ENCODE data around the gene MRPL40. TPM values are rescaled to one million over a fixed set of nuclear protein-coding genes. Genes with fewer than 3 reads are reported as not detected.

MRPL40 gene
- total RNA-seq, 2 experiments from 2014 or later: 46.1 to 47.5 TPM

DNA sequence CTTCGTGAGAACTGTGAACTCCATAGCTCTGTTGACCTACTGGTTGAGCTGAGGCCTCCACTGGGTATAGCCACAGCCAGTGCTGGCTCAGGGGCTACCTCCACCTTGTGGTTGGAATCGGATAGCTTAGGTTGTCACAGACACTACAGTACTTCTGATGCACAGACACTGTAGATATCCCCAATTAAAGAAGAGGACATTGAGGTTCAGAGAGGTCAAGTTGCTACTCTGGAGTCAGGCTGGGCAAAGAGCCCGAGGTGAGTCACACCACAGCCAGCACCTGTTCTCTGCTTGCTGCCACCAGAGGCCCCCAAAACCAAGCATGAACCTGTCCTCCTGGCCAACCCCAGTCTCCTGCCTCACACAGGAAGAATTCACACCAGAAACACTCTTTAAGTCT, 41.2 kb downstream of the MRPL40 start:
- POLR2A ChIA-PET: no interaction called here

GRCh38 chr22:19476023-19476422, 43.7 kb downstream of the MRPL40 start:
- CTCF ChIA-PET: interaction anchor here (1.2 kb wide), 1 partner anchor 297 kb away, joined by 6 read pairs; the partner anchor contains the start of gene SLC25A1
- POLR2A ChIA-PET: no interaction called here

More for the DNA sequence above, 41.2 kb downstream of the MRPL40 start:
- CTCF ChIA-PET: interaction anchor here (1.1 to 1.3 kb wide), 2 partner anchors 17 to 53 kb away, joined by 3 read pairs; no protein-coding TSS in a partner anchor

GRCh38 chr22:19477321-19478044, 45.1 kb downstream of the MRPL40 start:
- CTCF ChIA-PET: interaction anchor here (1.2 to 2.1 kb wide), 4 partner anchors 20 to 299 kb away, joined by 3 to 8 read pairs (median 5); partner anchors contain the start of genes C22orf39 and SLC25A1
- POLR2A ChIA-PET: interaction anchor here (1.1 to 1.4 kb wide), 2 partner anchors 47 to 299 kb away, joined by 3 to 4 read pairs; partner anchors contain the start of gene SLC25A1

GRCh38 chr22:19478045-19478900, 45.9 kb downstream of the MRPL40 start:
- POLR2A ChIA-PET: interaction anchor here (0.5 to 1.4 kb wide), 3 partner anchors 48 to 581 kb away, joined by 3 to 6 read pairs (median 4); partner anchors contain the start of gene SLC25A1
- CTCF ChIA-PET: interaction anchor here (1.2 to 2.1 kb wide), 3 partner anchors 20 to 152 kb away, joined by 3 to 8 read pairs (median 4); partner anchors contain the start of gene C22orf39

- ChIA-PET POLR2A (interaction anchor here (0.7 kb wide), 1 partner anchor 53 kb away, joined by 3 read pairs; no protein-coding TSS in a partner anchor), CTCF (interaction anchor here (1.2 to 2.1 kb wide), 4 partner anchors 21 to 151 kb away, joined by 3 to 8 read pairs (median 4); partner anchors contain the start of gene C22orf39)
Measured at GRCh38 chr22:19478901-19479354, 46.6 kb downstream of the MRPL40 start, which contains the start of gene UFD1. TSS of gene UFD1 (minus strand) at chr22:19479193. CDS start at chr22:19479085, 108 bp downstream.

DNA sequence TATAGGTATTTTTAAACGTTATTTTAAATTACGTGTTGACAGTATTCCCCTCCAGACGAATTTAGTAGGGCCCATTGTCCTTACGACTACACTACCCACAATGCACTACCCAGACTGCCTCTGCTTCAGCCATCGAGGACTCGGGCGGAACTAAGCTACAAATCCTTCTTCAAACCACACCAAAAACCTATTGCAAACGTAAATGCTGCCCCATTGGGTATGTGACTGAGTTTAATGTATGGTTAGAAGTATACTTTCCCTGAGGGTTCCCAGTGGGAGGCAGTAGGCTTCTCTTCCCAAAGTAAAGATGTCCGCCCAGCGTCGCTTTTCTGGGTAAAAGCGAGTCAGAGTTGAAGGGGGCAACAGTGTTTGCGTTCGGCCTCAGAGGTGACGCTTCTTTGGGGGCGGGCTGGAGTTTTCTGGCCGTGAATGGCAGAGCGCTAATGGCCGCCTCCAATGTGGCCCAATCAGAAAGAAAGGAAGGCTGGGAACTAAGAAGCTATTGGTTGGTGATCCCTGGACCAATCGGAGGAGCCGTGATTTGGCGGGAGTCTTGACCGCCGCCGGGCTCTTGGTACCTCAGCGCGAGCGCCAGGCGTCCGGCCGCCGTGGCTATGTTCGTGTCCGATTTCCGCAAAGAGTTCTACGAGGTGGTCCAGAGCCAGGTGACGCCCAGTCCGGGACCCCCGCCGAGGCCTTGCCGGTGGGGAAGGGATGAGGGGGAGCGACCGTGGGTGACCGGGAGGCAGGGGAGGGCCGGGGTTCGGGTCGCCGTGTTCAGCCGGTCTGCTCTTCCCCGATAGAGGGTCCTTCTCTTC, 47.2 kb downstream of the MRPL40 start, which contains the start of gene CDC45:
CDC45 (plus strand) TSS at position 566 of the 818 bp plus-strand sequence; CDS start at position 615, 49 bp downstream.
- ChIA-PET POLR2A (interaction anchor here (0.6 to 0.7 kb wide), 4 partner anchors 53 to 336 kb away, joined by 3 to 4 read pairs (median 3); partner anchors contain the start of gene ESS2), CTCF (interaction anchor here (1.2 to 1.7 kb wide), 2 partner anchors 32 to 150 kb away, joined by 4 read pairs; partner anchors contain the start of gene C22orf39)

DNA sequence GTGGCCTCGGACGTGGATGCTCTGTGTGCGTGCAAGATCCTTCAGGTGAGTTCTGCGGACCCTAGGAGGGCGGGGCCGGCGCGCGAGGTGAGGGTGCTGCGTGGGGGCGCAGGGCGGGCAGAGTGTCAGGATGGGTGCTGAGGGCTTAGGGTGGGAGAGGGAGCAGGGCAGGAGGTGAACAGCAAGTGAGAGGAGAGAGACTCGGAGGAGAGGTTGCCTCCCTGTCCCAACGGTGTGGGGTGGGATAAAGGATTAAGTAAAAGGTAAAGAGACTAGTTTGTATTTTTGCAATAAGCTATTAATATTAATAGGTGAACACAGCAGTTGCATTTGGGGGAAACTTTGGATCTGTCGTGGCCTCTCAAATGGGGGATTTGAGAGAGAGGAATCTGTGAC, 47.8 kb downstream of the MRPL40 start:
- ChIA-PET CTCF (interaction anchor here (1.2 kb wide), 1 partner anchor 149 kb away, joined by 4 read pairs; no protein-coding TSS in a partner anchor), POLR2A (interaction anchor here (0.6 to 0.7 kb wide), 3 partner anchors 303 to 337 kb away, joined by 3 to 4 read pairs (median 3); partner anchors contain the start of gene ESS2)

- CTCF ChIA-PET: no interaction called here
- POLR2A ChIA-PET: no interaction called here
Measured at GRCh38 chr22:19480789-19481188, 48.4 kb downstream of the MRPL40 start.

DNA sequence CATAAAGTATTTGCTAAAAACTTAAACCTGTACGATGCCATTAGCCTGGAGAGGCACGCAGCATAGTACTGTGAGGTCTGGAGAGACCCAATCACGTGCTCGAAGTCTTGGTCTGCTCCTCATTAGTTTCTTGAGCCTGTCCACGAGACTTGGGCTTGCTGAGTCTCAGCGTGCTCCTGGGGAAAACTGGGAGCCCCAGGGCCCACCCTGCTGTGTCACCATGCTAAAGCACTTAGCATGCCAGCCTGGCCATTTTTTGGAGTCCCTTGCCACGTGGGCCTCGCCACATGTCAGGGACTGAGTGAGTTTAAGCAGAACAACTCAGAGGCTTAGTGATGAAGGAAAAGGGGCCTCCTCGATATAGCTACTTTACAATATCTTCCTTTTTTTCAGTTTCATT, 50.0 kb downstream of the MRPL40 start:
- ChIA-PET CTCF (no interaction called here), POLR2A (no interaction called here)

DNA sequence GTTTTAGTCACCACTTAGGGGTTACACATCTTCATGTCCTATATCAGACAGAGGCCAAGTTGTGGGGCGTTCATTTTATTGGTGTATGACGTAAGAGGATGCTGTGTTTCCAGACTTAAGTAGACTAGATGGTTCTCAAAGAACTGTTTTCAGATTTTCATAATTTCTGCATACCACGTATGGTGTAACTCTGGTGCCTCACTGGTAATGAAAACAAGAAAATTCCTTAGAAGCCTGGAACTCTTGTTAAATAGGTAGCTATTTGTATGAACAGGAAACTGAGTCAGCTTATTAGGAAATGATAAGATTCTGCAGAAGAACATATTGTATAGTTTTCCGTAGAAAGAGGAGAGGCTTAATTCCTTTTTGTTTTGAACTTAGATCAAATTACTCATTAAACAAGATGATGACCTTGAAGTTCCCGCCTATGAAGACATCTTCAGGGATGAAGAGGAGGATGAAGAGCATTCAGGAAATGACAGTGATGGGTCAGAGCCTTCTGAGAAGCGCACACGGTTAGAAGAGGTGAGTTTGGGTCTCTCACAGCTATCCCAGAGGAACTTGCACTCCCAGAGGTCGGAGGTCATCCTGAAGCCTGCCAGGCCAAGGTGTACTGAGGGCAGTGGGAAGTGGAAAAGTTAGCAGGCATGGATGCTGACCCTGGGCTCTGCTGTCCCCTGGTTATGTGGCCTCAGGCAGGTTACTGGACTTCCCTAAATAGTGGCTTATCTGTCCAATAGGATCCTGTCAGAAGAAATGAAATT, 51.3 kb downstream of the MRPL40 start:
- ChIA-PET CTCF (interaction anchor here (0.5 kb wide), 1 partner anchor 562 kb away, joined by 4 read pairs; no protein-coding TSS in a partner anchor), POLR2A (no interaction called here)

Other genes with a start within 250 kb of the MRPL40 start
- gene CLTCL1, start 140.8 kb upstream of the MRPL40 start, total RNA-seq: under 1 TPM; 0.42 to 0.61 TPM
- gene HIRA, start 812 bp upstream of the MRPL40 start, total RNA-seq: 10 to 100 TPM; 45.2 to 49.6 TPM
- gene C22orf39, start 15.2 kb downstream of the MRPL40 start, total RNA-seq: 10 to 100 TPM; 23.7 to 24.7 TPM
- 10 to 100 TPM; 88.1 to 90.1 TPM for gene UFD1, start 46.6 kb downstream of the MRPL40 start, total RNA-seq
- 100 to 1,000 TPM; 114 to 115 TPM for gene CDC45, start 47.4 kb downstream of the MRPL40 start, total RNA-seq
- not detected for gene CLDN5, start 91.9 kb downstream of the MRPL40 start, total RNA-seq

Measured in activated CD8-positive, alpha-beta memory T cell treated with anti-CD3 and anti-CD28 coated beads for 36 hours (primary cell).